ENCODE data around the gene OSBPL2.

OSBPL2 gene

DNA sequence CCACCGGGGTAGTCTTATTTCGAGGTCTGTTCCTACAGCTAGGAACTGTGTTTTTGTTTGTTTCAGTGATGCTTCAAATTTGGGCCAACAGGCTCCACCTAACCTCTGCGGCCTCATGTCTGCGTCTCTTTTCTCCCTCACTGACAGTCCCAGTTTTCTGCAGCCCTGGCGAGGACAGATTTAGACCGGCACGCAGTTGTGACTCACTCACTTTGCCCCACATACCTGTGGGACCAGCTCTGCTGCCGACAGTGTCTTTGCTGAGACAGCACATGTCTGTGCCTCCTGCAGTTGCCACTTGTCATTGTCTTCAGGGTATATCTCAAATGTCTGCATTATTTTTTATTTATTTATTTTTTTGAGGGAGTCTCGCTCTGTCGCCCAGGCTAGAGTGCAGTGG is 29.2 kb downstream of the OSBPL2 start:
- TF ChIP-seq, protein P1, sequence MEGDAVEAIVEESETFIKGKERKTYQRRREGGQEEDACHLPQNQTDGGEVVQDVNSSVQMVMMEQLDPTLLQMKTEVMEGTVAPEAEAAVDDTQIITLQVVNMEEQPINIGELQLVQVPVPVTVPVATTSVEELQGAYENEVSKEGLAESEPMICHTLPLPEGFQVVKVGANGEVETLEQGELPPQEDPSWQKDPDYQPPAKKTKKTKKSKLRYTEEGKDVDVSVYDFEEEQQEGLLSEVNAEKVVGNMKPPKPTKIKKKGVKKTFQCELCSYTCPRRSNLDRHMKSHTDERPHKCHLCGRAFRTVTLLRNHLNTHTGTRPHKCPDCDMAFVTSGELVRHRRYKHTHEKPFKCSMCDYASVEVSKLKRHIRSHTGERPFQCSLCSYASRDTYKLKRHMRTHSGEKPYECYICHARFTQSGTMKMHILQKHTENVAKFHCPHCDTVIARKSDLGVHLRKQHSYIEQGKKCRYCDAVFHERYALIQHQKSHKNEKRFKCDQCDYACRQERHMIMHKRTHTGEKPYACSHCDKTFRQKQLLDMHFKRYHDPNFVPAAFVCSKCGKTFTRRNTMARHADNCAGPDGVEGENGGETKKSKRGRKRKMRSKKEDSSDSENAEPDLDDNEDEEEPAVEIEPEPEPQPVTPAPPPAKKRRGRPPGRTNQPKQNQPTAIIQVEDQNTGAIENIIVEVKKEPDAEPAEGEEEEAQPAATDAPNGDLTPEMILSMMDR (IDR thresholded peaks at IDR 0.05; ENCODE audit: low read length, missing control alignments), result no peak
- DNase-seq (ENCODE audit: low read depth), result no peak
- H3K4me3 ChIP-seq (replicated peaks; ENCODE audit: low read depth, low read length), result no peak overlapping the region

DNA sequence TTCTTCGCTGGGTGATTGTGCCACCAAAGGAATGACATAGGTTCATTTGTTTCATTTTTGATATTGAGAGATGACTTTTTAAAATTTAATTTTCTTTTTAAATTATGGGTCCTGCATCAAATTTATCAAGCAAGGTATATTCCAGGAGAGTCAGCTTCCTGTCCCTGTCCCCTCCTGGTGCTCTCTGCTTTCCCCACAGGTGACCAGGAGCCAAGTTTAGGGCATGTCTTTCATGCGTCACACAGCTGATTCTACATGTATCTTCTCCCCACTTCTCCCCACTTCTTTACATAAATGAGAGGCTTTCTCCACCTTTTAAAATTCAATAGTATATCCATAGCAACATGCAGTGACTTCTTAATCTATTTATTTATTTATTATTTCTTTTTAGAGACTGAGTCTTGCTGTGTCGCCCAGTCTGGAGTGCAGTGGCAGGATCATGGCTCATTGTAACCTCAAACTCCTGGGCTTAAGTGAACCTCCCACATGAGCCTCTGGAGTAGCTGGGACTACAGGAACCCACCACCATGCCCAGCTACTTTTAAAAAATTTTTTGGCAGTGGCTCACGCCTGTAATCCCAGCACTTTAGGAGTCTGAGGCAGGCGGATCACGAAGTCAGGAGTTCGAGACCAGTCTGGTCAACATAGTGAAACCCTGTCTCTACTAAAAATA is 30.0 kb downstream of the OSBPL2 start:
- no peak overlapping the region for H3K4me3 ChIP-seq (replicated peaks; ENCODE audit: low read depth, low read length)
- TF ChIP-seq, protein P1 (IDR thresholded peaks at IDR 0.05; ENCODE audit: low read length, missing control alignments), result no peak
- no peak for DNase-seq (ENCODE audit: low read depth)

DNA sequence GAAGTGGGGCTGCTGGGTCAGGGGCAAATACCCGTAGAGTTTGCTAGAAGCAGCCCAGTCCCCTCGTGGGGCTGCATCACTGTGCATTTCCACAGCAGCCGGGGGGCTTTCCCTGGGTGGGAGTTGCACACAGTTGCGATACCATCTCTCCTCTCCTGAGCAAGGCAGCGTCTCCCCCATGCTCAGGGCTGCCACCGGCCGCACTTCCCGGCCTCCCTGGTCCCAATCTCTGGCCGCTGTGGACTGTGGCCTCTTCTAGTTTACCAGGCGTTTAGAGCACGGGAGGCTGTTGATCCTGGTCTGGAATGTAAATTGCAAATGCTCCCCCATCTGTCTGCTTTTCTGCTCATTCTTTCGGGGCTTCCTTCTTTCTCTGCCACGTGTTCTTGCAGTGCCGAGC is 31.1 kb downstream of the OSBPL2 start:
- TF ChIP-seq, protein P1 (IDR thresholded peaks at IDR 0.05; ENCODE audit: low read length, missing control alignments), result no peak
- no peak for DNase-seq (ENCODE audit: low read depth)

DNA sequence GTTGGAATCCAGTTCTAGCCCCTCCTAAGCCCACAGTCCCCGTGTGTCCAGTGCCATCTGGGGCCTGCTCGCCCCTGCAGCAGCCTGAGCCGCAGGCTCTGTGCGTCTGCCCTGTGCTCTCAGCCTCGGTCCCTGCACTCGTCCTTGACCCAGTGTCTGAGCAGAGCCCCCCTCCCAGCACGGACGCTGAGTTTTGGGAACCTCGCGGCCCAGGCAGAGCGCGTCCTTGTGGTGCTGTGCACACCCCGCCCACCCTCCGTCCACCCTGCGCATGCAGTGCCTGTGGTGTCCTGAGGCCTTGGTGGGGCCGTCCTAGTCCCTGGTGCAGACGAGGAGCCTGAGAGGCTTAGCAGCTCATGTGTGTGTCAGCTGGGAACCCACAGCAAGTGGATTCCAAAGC is 31.6 kb downstream of the OSBPL2 start:
- no peak for DNase-seq (ENCODE audit: low read depth)
- TF ChIP-seq, protein P1 (IDR thresholded peaks at IDR 0.05; ENCODE audit: low read length, missing control alignments), result no peak
- no peak overlapping the region for H3K4me3 ChIP-seq (replicated peaks; ENCODE audit: low read depth, low read length)

More for the DNA sequence above, 31.1 kb downstream of the OSBPL2 start:
- H3K4me3 ChIP-seq (replicated peaks; ENCODE audit: low read depth, low read length), result no peak overlapping the region

DNA sequence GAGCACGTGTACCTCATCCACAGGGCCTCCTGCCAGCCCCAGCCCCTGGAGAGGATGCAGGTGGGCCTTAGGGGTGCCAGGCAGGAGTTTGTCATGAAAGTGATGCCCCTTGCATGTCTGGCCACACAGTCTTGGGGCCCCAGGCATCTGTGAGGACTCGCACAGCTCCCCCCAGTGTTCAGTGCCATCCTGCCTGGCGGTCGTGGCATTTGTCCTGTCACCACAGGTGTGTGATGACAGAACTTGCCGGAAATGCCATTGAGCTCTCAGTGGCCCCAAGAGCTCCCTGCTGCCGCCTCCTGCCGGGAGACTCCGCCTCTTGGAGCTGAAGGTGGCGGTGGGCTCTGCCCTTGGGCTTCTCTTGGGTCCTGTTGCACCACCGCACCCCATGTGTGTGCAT is 33.9 kb downstream of the OSBPL2 start:
- H3K4me3 ChIP-seq (replicated peaks; ENCODE audit: low read depth, low read length), result no peak overlapping the region
- TF ChIP-seq, protein P1 (IDR thresholded peaks at IDR 0.05; ENCODE audit: low read length, missing control alignments), result no peak
- no peak for DNase-seq (ENCODE audit: low read depth)

DNA sequence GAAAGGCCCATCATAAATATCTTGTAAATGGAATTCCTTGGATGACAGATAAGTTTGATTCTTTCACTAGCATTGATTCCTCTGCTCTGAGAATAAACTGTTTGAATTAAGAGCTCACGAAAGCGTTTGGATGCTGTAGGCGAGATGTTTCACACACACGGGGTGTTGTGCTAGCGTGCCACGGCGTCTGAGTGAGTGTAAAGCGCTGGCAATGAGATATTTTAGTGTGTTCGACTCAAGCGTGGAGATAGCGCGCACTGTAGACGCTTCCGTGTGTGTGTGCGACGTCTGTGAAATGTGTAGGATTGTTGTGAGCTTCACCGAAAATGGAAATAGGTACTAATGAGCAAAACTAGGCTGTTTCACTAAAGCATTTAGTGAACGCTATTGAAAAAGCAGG is 35.1 kb downstream of the OSBPL2 start:
- H3K4me3 ChIP-seq (replicated peaks; ENCODE audit: low read depth, low read length), result no peak overlapping the region
- no peak for DNase-seq (ENCODE audit: low read depth)
- TF ChIP-seq, protein P1 (IDR thresholded peaks at IDR 0.05; ENCODE audit: low read length, missing control alignments), result no peak

DNA sequence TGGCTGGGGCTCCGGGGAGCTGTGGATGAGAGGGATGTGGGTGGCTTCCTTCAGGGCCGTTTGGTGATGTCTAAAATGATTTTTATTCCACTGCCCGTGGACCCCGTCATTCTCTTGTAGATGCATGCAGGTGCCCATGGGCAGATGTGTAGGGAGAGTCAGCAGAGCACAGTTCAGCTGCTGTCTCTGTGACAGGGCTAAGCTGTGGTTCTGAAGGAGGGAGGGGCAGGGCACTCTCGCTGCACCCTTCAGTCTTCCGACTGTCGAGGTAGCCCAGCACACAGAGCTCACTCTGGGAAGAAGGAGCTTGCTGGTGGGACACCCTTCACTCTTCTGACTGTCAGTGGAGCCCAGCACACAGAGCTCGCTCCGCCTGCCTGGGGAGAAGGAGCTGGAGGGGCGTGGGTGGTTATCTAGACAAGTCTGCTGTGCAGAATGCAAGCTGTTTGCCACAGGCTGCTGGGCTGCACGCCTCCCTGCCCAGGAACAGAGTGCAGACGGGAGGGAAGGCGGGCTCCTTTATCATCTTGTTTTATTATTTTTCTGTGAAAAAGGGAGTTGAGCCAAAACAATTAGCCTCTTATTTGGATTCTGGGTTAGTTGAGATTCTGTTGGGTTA is 36.1 kb downstream of the OSBPL2 start:
- H3K4me3 ChIP-seq (replicated peaks; ENCODE audit: low read depth, low read length), result no peak overlapping the region
- TF ChIP-seq, protein P1 (IDR thresholded peaks at IDR 0.05; ENCODE audit: low read length, missing control alignments), result no peak
- DNase-seq (ENCODE audit: low read depth), result peak; percentile 24
